Measurements from ENCODE around the gene LRTM2. TPM values are rescaled to one million over a fixed set of nuclear protein-coding genes. Genes with fewer than 3 reads are reported as not detected.

The LRTM2 gene
- total RNA-seq, 4 donors from 2014 or later: not detected

DNA sequence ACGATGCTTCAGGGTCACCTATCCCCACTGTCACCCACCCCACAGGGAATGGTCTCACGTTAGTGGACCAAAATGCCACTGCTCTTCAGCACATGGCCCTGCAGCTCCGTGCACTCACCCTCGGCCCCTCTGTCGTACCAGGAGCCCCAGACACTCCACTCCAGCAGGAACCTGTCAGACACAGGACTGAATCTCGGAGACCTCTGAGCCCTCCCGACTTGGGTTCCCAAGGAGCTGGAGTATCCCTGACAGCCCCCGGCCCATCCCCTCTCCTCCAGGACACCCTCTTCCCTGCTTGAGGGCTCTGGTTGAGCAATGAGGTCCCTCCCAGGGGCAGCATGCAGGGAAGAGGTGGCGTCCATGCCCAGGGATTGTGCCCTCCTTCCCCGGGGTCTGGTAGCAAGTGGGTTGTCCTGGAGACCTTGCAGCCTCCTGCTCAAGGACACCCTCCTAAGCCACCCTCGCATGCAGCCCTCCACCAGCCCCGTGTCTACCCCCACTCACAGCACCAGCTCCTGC is 20.4 kb upstream of the LRTM2 start:
- intact Hi-C loops (cut with DNase I): loop anchor here (5.0 kb wide), 2 partner anchors 137 to 232 kb away; no protein-coding TSS in a partner anchor
- Histone ChIP-seq H3K27ac (no peak overlapping the region), H3K27me3 (no peaks in the 10 kb centered on the region), H3K4me3 (no peak overlapping the region), H3K36me3 (no peaks in the 10 kb centered on the region), H3K9me3 (no peaks in the 10 kb centered on the region), H3K4me1 (peaks cover 9 to 33% (median 9%) of the 10 kb centered on the region in 3 donors)
- 65 to 80% methylated on average over 3 to 9 of the region's 12 CpGs for WGBS, 2 donors
- no peak for DNase-seq
- no peak for TF ChIP-seq POLR2A (IDR thresholded peaks at IDR 0.05)
- TF ChIP-seq, protein P1, sequence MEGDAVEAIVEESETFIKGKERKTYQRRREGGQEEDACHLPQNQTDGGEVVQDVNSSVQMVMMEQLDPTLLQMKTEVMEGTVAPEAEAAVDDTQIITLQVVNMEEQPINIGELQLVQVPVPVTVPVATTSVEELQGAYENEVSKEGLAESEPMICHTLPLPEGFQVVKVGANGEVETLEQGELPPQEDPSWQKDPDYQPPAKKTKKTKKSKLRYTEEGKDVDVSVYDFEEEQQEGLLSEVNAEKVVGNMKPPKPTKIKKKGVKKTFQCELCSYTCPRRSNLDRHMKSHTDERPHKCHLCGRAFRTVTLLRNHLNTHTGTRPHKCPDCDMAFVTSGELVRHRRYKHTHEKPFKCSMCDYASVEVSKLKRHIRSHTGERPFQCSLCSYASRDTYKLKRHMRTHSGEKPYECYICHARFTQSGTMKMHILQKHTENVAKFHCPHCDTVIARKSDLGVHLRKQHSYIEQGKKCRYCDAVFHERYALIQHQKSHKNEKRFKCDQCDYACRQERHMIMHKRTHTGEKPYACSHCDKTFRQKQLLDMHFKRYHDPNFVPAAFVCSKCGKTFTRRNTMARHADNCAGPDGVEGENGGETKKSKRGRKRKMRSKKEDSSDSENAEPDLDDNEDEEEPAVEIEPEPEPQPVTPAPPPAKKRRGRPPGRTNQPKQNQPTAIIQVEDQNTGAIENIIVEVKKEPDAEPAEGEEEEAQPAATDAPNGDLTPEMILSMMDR (IDR thresholded peaks at IDR 0.05): no peak

- Histone ChIP-seq H3K9me3 (no peaks in the 10 kb centered on the region), H3K36me3 (no peaks in the 10 kb centered on the region), H3K27ac (no peak overlapping the region), H3K4me3 (no peak overlapping the region), H3K4me1 (peaks cover 4 to 30% (median 7%) of the 10 kb centered on the region in 3 donors), H3K27me3 (no peaks in the 10 kb centered on the region)
- no peak for DNase-seq
- intact Hi-C loops (cut with DNase I): no loop called here
- TF ChIP-seq POLR2A (IDR thresholded peaks at IDR 0.05): no peak
- TF ChIP-seq, protein P1 (IDR thresholded peaks at IDR 0.05): peak in 3 of 6 experiments; percentile 32 to 62 (median 37)
- 35 to 53% methylated on average over 2 to 4 of the region's 14 CpGs for WGBS, 2 donors
These were observed 19.7 kb upstream of the LRTM2 start for GRCh38 chr12:1800401-1801302.

- WGBS, 2 donors: 60 to 64% methylated on average over 7 to 9 of the region's 16 CpGs
- H3K4me1 ChIP-seq: peaks cover 0 to 24% (median 4%) of the 10 kb centered on the region in 3 donors
- H3K27ac ChIP-seq: no peak overlapping the region
- TF ChIP-seq, protein P1 (IDR thresholded peaks at IDR 0.05): no peak
- no peak for TF ChIP-seq POLR2A (IDR thresholded peaks at IDR 0.05)
- H3K36me3 ChIP-seq: no peaks in the 10 kb centered on the region
- no peaks in the 10 kb centered on the region for H3K9me3 ChIP-seq
- H3K4me3 ChIP-seq: no peak overlapping the region
- H3K27me3 ChIP-seq: no peaks in the 10 kb centered on the region
- intact Hi-C loops (cut with DNase I): no loop called here
- DNase-seq: no peak
These were observed 18.9 kb upstream of the LRTM2 start for GRCh38 chr12:1801303-1801975.

DNA sequence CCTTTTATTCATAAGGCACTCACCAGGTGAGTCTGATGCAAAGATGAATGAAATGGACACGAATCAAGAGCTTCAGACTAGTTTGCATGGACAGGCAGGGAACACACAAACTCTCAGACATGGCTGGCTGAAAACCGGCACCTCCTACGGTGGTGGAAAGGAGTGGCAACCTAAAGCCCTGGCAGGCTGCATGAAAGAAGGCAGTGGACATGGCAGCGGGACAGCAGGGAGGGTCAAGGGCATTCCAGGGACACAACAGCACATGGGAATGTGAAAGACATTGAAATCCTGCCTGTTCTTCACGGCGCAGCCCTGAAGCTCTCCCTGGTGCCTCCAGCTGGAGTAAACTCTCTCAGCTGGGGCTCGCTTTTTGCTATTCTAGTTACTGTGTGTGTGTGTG is 16.6 kb upstream of the LRTM2 start:
- H3K27me3 ChIP-seq: no peaks in the 10 kb centered on the region
- intact Hi-C loops (cut with DNase I): no loop called here
- 75 to 87% methylated on average over 3 to 6 of the region's 7 CpGs for WGBS, 2 donors
- no peak overlapping the region for H3K4me3 ChIP-seq
- no peaks in the 10 kb centered on the region for H3K9me3 ChIP-seq
- H3K36me3 ChIP-seq: no peaks in the 10 kb centered on the region
- DNase-seq: no peak
- H3K27ac ChIP-seq: no peak overlapping the region
- peaks cover 0 to 11% (median 0%) of the 10 kb centered on the region in 3 donors for H3K4me1 ChIP-seq
- TF ChIP-seq, protein P1 (IDR thresholded peaks at IDR 0.05): no peak
- no peak for TF ChIP-seq POLR2A (IDR thresholded peaks at IDR 0.05)
